Stomach (tissue), 4 donors: ENCODE results near the gene CUX1.

Experiments
- CTCF ChIP-seq, 7 experiments: fragments of 450-650 bp in 4 of 7; fragments of 200-600 bp in 3 of 7; sonication (generic) in 3 of 7; IDR thresholded peaks; one replicate each; pipeline ENCODE4 v1.5.1; 2016 to 2019; ENCODE audit warnings: antibody characterized with exemption in 7 of 7, control low read depth in 2 of 7, mild to moderate bottlenecking in 1 of 7
- EP300 ChIP-seq: sonication (generic); formaldehyde crosslinking; IDR thresholded peaks from one replicate; pipeline ENCODE4 v1.6.1; 2017; ENCODE audit warnings: antibody characterized with exemption
- POLR2A ChIP-seq, 4 donors: fragments of 450-650 bp; IDR thresholded peaks; one replicate each; pipeline ENCODE4 v1.6.1; 2016; ENCODE audit warnings: antibody characterized with exemption in 4 of 4, control low read depth in 2 of 4, mild to moderate bottlenecking in 1 of 4, moderate library complexity in 1 of 4
- POLR2AphosphoS5 ChIP-seq, 3 donors: sonication (generic); formaldehyde crosslinking; IDR thresholded peaks; one replicate each; pipeline ENCODE4 v1.6.1; 2016; ENCODE audit warnings: antibody characterized with exemption in 3 of 3

- TF ChIP-seq CTCF (IDR thresholded peaks at IDR 0.05) (no peak), POLR2A (IDR thresholded peaks at IDR 0.05) (no peak), POLR2AphosphoS5 (IDR thresholded peaks at IDR 0.05) (no peak), EP300 (no peak)
Observed at GRCh38 chr7:102295346-102296178, 478.1 kb downstream of the CUX1 start.
